ENCODE results near the gene KCNJ14.
A peak's percentile ranks its signal among the peaks of the same experiment; 100 is the strongest.

KCNJ14 gene

DNA sequence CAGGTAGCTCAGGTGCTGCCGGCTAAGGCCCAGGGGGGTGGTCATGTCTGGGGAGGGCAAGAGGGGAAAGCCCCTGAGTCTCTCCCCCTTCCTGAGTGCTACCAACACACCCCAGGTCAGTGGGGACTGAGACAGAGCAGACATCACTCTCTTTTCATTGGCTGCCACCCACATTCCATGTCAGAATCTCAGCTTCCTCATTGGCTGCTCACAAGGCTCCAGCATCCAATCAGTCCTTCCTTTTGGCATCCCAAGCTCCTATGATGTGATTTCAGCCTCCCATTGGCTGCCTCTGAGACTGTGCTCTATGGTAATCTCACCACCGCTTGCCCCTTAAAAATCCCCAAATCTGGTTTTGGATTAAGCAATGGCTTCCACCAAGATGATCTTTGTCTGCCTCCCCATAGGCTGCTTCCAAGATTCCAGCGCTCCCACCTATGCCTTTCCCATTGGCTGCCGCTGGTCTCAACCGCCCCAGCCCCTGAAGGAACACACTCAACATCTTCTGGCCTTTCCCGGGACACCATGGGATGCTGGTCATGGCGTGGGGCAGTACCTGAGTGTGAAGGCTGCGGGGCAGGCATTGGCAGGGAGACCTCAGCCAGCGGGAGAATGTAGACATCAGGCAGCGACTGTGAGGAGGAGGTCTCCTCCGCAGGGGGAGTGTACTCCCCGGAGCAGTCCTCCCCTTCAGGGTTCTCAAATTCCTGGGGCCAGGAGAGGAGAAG, 54.3 kb downstream of the KCNJ14 start:
- no peak for DNase-seq

DNA sequence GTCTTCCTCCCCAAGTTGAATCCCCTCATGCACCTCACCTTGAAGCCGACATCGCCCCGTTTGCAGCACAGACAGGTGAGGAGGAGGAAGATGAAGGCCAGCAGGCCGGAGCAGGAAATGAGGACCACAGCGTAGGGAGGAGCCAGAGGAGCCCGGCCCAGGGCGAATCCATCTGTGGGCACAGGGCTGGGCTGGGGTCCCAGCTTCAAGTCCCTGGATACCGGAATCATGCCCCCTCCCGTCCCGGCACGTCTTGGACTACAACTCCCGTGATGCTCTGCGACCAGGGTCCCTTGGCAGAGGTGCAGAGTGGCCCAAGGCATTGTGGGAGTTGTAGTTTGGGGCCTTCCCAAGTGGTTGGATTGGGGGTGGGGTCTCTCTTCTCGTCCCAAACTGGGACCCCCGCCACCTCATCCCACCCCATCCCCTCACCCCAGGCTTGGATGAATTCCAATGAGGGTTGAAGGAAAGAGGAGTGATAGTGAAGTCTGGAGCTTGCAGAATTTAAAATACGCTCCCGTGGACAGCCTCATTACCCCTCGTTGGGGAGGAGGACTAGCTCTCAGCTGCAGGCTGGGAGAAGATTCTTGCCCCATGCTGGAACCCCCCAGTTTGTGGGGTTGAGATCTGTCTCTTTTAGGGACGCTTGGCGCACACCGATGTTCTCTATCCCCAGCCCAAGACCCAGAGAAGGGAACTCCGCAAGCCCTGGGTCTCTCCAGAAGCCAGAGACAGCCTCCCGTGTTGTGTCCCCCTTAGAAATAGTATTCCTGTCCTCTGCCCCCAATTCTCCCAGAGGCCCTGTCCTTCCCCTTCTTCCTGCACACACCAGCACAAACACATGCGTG, 55.3 kb downstream of the KCNJ14 start:
- peak; percentile 83 for DNase-seq

DNA sequence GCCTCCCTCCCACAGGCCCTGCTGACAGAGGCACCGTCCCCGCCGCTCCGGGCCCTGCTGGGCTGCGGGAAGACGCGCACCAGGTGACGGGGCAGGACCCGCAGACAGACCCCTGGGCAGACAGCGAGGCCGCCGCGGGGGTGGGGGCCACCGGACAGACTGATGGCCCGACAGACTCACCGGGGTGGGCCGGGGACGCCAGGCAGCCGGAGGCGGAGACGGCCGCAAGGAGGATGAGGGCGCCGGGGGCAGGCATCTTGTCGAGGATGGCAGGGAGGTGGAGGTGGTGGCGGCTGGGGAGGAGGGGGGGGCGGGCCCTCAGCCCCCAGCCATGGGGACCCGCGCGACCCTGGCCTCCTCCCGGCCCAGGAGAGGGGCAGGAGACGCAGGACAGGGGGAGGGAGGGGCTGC, 56.0 kb downstream of the KCNJ14 start:
- peak; percentile 44 for DNase-seq

DNA sequence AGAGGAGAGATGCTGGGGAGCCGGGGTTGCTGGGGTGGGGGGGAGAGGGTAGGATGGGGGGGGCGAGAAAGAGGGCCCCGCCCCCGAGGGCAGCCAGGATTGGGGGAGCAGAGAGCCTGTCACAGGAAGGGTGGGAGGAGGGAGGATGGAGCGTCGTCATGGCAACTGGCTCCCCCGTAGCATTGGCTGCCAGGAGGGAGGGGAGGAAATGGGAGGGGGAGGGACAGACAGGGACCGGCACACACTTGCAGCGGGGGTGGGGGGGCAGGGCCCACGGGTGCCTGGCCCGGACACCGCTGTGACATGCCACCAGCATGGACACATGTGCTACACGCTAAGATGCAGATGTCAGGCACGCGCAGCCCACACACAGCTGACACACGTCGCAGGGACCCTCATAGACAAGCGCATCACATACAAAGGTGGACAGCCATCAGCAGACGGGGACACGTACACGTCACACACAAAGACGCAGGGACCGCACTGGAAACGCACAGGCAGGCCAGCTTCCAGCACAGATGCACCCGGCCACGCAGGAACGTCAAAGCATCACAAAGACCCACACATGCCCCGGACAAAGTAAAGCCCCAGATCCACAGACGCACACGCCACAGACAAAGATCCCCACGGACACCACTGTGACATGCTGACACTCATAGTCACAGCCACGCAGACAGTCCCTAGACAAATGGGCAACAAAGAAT, 56.6 kb downstream of the KCNJ14 start, which contains the start of gene LMTK3:
Gene LMTK3, minus strand, starts transcription at position 36 of the 704 bp plus-strand sequence. CDS start 259 bp downstream, outside the sequence.
- peak; percentile 83 for DNase-seq

DNA sequence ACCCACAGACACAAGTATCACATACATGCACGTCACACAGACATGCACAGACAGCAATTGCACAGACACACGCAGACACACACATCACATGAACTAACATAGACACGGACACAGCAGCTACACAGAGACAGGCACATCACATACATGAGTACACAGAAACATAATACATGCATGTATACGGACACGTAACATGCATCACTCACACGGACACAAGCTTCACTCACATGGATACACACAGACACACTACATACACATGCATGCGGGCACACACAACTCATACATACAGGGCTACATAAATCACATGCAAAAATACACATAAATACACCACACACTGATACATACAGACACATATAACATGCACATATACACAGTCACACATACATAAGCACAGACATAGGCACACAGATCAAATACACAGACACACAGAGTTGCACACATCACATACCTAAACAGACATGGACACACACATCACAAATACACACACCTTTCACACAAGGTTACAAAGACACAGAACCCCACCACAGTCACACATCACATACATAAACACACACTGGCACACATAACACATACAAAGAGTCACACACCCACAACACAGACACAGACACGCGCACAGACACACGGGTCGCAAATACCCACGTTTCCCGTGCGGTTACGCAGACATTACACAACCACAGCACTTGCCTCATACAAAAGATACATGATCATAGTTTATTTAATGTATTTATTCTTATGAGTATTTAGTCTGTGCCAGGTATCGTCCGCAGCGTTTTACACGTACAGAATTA, 57.3 kb downstream of the KCNJ14 start:
- no peak for DNase-seq

DNA sequence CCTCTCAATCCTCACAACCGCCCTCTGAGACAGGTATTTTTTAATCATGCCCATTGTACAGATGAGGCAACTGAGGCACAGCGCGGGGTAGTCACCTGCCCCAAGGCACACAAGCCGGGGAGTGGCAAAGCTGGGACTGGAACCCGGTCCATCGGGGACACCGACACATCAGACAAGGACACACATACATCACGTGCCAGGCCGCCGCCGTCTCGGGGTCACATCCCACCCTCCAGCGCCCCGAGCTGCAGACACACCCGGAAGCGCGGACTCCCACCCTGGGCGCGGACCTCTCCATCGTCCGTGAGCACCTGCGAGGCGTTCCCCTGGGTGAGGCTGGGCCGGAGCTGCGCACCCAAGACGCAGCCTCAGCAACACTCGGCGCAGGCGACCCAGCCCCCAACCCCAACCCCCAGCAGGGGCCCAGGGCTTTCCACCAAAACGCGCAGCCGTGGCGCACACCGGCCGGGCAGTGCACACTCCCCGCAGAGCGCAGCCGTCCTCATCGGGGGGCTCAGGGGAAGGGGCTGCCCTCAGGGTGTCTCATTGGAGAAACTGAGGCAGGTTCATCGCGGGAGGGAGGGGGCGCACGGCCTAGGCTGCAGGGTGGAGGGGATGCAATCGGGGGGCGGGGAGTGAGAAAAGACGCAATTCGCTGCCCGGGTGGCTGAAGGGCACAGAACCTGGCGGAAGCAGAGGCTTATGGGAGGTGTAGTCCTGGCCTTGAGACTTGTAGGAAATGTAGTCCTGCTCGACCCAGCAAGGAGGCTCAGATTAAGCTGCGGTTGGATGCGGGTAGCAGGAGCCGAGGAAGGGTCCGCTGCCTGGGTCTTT, 58.1 kb downstream of the KCNJ14 start:
- DNase-seq, result peak; percentile 80

DNA sequence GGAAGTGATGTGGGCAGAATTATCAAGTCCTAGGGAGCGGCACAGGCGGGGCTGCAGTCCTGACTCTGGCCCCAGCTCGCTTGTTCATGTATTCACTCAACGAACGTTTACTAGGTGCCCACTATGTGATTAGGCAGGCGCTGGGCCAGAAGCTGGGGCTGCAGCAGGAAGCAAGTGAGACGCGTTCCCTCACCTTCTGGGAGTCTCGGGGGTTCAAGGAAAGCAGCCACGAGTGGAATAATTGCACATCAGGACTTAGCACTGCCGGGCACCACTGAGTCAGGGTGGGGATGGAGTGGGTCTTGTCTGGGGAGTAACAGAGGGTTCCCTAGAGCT, 58.7 kb downstream of the KCNJ14 start:
- DNase-seq, result no peak

DNA sequence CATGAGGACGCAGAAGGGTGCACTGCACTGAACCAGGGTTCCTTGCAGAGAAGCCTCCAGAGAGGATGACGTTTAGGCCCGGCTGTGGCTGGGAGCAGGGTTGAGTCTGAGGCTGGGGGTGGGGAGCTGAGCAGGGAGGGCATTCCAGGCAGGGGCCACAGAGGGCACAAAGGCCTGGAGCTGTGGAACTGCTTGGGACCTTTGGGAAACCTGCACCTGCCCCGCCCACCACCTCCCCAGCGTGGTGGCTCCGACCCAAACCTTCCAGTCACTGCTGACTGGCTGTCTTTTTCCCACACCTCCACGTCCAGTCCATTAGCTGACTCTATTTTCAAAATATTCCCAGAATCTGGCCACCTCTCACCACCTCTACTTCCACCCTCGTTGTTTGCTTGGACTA, 61.2 kb downstream of the KCNJ14 start:
- DNase-seq, result no peak
